Caki2 (cell line): ENCODE data around the gene ACVRL1. TPM values are rescaled to one million over a fixed set of nuclear protein-coding genes. Genes with fewer than 3 reads are reported as not detected.

Source experiments
- DNase-seq: peaks from one replicate; pipeline ENCODE4 v3.0.0-alpha.2; 2015; ENCODE audit warnings: low read depth
- in situ Hi-C: cut with HindIII; loops from 2 replicates; pipeline ENCODE4 v1.10.0; 2016; ENCODE audit warnings: low sequenced_read_pairs, low pct_unique_long_range_greater_than_20kb, mixed read lengths
- total RNA-seq: library from RNA; depleted of rRNA; stranded (reverse); fragments of >200 nt; shearing (Covaris generic); gene quantifications from 2 replicates; pipeline ENCODE4 v1.2.3, GENCODE V29; 2014; ENCODE audit warnings: low replicate concordance; rRNA removed

ACVRL1 gene
- total RNA-seq = 0.35 and 4.4 TPM in 2 replicates

DNA sequence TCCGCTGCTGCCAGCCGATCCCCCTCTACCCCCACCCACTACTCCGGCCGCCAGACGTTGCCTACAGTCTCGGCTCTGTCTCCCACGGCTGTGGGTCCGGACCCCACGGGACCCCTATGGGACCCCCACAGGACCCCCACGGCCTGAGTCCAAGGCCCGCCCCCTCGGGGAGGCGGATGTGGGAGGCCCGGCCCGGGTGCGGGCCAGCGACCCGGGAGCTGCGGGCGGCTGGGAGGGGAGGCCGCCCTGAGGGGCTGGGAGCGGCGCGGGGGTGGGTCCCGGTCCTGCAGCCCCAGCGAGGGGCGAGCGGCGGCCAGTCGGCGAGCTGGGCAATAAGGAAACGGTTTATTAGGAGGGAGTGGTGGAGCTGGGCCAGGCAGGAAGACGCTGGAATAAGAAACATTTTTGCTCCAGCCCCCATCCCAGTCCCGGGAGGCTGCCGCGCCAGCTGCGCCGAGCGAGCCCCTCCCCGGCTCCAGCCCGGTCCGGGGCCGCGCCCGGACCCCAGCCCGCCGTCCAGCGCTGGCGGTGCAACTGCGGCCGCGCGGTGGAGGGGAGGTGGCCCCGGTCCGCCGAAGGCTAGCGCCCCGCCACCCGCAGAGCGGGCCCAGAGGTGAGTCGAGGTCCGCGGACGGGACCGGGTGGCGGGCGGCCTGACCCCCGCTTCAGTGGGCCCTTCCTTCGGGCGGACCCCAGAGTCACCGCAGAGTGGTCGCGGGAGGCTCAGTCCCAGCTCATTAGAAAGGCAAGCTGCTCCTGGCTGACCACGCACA lies at the start of gene ACVRL1:
Gene ACVRL1, plus strand, starts transcription at position 422 of the 773 bp plus-strand sequence. CDS start 4,971 bp downstream, outside the sequence.
- no peak for DNase-seq
- in situ Hi-C loops = no loop called here

DNA sequence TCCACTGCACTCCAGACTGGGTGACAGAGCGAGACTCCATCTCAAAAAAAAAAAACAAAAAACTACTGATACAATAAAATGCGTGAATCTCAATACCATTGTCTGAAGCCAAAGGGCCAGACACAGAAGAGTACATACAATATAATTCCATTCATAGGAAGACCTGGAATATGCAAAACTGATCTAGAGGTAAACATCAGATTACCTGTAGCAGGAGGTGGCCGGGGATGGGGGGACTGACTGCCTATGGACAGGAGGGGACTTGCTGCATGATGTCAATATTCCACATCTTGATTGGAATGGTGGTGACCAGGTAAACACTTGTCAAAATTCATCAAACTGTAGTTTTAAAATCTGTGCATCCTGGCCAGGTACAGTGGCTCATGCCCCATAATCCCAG lies 46.3 kb upstream of the ACVRL1 start:
- in situ Hi-C loops = no loop called here
- DNase-seq = no peak

DNA sequence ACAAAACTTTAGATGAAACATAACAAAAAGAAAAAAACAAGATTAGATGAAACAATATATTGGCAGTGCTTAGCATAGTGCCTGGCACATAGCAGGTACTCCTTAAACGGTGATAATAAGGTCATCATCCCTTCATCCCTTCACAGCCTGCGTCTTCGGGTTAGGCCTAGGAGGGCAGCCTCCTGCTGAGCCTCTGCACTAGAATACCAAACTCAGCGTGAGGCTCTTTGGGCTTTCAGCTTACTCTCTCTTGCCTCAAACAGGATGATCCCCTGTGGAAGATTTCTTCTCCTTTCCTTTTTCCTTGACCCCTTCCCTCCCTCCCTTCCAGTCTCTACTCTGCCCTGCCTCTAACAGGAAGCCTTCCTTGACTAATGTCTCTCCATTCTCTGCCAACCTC lies 44.4 kb upstream of the ACVRL1 start:
- DNase-seq = no peak
- in situ Hi-C loops = no loop called here

DNA sequence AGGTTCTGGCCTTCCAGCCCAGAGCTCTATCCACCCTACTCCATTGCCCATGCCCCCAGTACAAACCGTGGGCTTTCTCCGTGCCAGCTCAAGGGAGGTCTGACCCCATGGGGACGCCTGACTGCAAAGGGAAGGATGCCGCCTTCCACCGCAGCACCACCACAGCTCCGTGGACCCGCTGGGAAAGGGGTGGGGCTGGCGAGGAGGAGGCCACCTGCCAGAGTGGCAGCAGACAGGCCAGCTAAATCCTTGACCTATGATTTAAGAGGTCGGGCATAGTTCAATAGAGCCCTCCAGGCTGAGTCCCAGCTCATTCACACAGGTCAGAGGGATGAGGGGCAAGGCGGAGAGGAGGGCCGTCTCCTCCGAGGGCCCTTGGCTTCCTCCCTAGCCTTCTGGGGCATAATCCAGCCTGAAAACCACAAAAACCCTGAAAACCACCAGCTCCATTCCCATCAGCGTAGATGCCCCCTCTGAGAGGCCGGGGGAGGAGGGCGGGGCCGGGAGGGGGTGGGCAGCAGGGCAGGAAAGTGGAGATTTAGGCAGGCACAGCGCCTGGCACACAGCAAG lies 43.9 kb upstream of the ACVRL1 start:
- DNase-seq = no peak
- in situ Hi-C loops = no loop called here

DNA sequence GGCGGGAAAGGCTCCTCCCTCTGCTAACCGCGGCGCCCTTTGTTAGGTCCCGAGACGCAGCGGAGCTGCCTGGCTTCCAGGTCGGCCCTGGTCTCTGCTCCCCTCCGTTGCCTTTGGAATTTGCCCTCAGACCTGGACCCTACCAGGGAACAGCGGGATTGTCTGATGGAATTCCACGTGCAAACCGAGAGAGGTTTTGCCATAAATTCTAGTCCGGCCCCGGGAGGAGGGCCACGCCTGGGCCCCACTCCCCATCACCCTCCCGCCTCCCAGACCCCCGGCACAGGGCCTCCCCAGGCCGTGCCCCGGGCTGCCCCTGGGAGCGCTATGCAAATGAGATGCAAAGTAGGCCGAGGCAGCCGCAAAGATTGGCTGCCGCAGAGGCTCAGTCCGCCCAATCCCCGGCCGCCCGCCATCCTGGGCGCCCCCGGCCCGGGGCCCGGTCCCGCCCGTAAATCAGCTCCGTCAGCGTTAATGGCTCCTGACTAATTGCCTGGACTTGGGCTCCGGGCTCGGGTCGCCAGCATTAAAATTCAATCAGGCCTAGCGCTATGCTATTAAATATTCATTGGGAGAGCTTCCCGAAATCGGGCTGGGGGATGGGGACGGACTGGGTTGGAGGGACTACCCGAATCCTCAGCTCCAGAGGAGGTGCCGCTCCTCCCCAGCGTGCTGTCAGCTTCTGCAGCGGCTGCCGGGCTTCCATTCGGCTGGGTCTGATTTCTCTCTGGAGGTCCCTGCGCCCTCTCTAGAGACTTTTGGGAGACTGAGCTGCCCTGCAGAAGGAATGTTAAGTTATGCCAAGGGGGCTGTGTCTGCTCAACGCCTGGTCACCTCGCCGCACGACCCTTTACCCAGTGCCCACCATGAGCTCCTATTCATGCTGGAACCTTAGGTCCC lies 43.1 kb upstream of the ACVRL1 start:
- DNase-seq = no peak
- in situ Hi-C loops = no loop called here

DNA sequence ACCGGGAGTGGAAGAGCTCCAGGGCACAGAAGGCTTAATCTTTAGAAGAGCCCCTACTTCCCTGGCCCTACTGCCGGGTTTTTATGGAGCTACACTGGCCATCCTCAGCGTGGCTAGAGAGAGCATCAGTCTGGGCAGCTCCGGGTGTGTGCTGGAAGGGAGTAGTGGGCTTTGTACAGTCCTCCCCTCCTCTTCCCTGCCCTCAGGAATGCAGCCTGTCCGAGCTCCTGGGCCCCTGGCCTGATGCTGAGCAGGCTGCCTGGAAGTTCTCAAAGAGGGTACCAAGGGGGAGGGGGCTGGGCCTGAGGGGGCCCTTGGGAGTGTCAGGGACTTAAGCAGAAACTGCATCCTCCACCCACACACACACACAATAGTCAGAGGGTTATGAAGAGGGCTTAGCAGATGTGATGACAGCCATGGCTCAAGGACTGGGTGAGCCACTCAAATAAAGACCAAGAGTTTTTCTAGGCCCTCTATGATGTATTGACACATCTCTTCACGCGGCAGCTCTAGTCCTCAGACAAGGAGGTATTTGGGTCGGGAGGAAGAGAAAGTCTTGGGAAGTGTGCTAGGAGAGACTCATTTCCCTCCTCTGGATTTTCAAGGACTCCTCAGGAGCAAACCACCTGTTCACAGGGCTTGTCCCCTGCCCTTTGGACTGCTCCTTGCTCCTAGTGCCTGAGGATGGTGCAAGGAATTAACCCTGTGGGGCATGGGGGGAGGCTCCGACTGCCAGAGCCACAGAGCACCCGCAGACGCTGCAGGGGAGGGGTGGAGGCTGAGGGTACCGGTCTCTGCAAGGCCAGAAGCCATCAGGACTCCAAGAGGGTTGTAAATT lies 42.3 kb upstream of the ACVRL1 start:
- no peak for DNase-seq
- in situ Hi-C loops = no loop called here

DNA sequence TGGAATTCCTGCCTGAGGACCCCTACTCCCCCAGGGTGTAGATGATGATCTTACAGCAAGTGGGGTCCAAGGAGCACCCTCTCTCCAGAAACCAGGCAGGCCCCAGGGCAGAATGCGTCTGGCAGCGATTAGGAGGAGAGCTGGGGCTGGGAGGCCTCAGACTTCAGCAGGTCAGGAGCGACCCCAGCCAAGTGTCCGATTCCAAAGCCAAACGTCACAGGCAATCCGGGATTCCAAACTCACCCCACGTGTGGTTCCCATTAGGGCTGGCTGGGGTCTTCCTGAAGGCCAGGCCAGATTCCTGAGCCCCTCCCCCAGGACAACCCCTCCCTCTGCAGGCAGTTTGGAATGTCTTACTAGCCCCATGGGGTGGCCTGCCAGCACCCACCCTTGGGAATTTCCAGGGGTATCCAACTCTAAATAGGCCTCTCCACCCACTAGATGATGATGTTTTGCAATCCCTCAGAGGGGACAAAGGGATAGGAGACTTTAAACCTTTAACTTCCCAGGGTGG lies 41.5 kb upstream of the ACVRL1 start:
- DNase-seq = no peak
- in situ Hi-C loops = no loop called here

DNA sequence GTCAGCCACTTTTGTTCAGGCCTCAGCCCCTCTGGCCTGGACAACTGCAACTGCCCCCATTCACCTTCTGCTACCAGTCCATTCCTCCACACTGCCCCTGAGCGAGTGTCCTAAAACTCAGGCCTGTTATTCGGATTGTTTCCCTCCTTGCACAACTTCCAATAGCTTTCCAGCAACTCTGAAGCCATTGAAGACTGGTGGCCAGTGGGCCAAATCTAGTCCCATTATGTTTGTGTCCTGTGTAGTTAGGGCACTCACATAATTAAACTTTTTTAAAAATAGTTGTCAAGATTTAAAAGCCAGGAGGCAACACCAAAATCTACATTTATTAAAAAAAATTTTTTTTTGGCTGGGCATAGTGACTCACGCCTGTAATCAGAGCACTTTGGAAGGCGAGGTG lies 41.0 kb upstream of the ACVRL1 start:
- DNase-seq = no peak
- in situ Hi-C loops = no loop called here

DNA sequence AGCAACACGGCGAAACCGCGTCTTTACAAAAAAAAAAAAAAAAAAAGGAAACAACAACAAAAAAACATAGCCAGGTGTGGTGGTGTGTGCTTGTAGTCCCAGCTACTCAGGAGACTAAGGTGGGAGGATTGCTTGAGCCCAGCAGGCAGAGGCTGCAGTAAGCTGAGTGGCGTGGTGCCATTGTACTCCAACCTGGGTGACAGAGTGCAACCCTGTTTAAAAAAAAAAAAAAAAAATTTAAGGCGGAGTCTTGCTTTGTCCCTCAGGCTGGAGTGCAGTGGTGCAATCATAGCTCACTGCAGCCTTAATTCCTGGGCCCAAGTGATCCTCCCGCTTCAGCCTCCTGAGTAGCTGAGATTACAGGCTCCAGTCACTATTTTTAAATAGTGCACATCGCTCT lies 40.5 kb upstream of the ACVRL1 start:
- no peak for DNase-seq
- in situ Hi-C loops = no loop called here

DNA sequence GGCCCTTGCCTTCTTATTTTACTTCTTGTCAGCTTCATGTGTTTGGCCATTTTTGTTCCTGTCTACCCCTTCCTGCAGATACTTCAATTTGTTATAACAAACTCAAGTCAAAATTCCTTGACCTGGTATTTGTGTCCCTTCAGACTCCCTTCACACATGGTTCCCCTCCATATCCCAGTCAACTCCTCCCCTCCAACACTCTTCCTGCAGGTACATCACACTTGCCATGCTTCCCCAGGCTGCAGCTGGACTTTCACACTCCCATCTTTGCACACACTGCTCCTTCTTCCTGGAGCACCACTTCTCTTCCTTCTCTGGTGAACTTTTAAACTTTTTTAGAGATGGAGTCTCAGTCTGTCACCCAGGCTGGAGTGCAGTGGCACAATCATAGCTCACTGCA lies 39.9 kb upstream of the ACVRL1 start:
- no peak for DNase-seq
- in situ Hi-C loops = no loop called here

DNA sequence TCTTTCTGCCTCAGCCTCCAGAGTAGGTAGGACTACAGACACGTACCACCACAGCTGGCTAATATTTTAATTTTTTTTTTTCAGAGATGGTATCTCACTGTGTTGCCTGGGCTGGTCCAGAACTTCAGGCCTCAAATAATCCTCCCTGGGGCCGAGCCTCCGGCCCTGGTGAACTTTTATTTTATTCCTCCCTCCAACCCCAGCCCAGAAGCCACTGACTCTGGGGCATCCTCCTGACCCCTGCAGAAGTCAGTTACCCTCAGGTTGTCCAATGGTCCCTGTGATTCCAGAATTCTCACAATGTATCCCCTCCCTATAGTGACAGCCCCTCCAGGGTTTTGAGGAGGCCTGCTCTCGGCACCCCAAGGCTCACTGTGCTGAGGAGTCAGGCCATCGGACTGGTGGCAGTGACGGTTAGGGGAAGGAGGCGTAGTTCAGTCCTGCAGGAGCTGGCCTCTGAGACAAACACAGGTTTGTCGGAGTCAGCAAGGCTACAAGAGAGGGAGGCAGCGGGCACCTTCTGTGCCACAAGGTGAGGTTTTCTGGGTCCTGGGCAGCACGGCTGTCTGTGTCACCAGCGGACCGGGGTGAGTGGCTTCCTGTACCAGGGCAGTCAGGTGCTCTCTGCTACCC lies 39.4 kb upstream of the ACVRL1 start:
- DNase-seq = no peak
- in situ Hi-C loops = no loop called here

DNA sequence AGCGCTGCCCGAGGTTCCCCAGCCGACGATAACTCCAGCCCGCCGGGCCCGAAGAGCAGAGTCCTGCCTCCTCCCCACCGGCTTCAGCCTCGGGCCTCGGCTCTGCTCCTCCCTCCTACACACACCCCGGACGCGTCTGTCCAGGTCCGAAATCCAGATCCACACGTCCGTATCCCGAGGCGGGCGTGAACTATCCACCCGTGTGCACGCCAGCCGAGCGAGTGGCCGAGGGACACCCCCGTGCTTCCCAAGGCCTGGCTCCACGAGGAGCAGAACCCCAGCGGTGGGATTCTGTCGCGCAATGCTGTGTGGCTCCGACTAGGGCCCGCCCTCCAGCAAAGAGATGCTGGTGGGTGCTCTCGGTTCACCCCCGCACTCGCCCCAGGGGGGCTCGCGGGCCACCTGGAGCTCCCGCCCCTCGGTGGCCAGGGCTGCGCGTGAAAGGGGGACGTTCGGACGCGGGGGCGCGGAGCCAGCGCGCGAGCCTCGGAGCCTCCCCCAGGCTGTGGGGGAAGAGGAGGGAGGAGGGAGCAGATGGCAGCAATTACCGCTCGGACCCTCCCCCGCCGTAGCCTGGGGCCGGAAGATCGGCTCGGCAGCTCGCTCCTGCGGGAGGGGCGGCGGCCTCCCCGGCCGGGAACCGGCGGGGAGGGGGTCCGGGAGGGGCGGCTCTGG lies 38.3 kb upstream of the ACVRL1 start:
- DNase-seq = no peak
- in situ Hi-C loops = no loop called here

DNA sequence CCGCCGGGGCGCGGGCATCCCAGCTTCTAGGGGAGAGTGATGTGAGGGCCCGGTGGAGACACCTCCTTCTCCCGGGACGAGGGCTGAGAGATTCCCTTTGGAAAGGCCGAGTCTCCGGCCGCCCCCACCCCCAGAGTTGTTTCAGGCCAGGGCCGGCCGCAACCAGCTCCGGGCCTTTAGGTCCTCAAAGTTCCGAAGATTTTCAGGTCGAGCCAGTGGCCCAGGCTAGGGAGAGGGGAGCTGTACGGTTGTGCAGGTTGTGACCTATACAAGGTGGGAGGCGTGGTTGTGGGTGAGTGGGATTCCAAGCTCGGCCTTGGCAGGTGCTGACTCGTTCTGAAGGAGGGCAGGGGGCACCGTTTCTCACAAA lies 37.8 kb upstream of the ACVRL1 start:
- DNase-seq = no peak
- in situ Hi-C loops = no loop called here

DNA sequence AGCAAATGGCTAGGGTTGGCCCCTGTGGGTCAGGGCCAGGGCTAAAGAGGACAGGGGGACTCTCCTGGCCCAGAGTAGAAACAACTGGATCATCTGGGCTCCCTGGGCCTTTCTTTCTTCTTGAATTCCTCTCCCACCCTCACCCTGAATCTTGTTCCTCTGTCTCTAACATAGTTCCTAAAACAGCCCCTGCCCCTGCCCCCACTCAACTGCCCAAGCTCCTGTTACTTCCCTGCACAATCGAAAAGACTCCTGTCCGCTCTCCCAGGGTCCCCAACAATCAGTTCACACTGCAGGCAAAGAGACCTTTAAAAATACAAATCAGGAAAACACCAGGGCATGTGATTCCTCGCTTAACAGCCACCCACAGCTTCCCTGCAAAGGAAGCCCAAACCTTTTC lies 37.4 kb upstream of the ACVRL1 start:
- in situ Hi-C loops = no loop called here
- no peak for DNase-seq

DNA sequence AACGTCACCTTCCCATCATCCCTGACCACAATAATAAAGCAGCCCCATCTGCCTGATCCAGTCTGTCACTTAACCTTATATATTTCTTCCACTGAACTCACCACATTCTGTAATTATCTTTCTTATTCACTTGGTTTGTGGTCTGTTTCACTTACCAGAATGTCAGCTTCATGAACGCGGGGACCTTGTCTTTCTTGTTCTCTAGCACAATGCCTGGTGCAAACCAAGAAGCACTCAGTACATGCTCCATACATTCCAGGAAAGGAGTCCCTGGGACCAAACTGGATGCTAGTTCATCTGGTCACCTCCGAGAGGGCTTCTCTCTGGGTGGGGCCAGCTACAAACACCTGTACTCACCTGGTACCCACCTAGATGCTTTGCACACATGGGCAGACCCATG lies 36.8 kb upstream of the ACVRL1 start:
- in situ Hi-C loops = no loop called here
- no peak for DNase-seq

DNA sequence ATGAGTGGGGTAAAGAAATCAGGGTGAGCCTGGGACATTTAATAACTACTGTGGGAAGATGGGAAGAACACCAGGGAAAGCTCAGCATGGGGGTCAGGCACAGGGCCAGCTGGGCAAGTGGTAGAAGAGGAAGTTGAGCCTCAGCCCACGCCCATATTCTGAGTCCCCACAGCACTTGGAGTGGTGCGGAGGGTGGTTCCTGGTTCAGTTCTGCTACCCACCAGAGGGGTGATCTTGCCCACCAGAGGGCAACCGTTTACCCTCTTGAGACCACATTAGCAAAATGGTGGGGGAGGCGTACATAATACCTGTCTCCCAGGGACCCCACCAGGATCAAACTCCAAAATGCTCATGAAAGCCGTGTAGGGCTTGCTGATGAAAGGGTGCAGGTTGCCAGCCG lies 36.2 kb upstream of the ACVRL1 start:
- in situ Hi-C loops = no loop called here
- no peak for DNase-seq

DNA sequence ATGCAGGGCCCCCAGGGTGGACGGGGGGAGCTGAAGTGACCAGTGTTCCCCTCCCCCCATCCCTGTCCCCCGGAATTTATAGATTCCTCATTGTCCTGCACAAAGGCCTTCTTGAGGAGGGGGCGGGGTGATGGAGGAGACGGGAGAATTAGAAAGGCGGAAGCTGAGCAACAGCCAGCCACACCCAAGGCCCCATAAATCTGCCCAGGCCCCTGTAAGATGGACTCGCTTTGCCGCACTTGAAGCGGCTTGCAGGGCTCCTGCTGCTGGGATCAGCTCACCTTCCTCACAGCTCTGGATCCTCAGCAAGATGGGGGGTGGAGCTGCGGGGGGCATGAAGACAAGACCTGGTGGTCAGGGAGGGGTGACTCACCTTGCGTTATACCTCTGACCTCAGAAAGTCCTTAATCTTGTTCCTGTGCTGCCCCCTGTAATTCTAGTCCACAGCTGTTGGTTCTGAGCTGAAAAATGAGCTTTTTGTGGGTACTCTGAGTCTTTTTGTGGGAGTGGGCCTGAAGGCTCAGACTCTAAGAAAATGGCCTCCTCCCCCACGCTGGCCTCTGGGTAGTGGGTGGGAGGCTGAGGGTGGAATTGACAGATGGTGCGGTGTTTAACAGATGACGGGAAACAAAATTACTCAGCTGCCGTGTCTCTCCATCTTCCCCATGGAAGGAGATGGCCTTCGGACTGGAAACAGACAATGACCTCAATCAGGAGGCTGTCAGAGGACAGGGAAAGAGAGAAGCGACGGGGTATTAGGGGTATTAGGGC lies 35.2 kb upstream of the ACVRL1 start:
- no peak for DNase-seq
- in situ Hi-C loops = no loop called here
